Suppressor macrophage treated with lipopolysaccharide for 4 hours (primary cell): ENCODE results near the gene TM9SF4.
"Not testable (repeated sequence)": the region's sequence is repeated elsewhere in the genome, so short reads cannot be mapped to it uniquely, and the experiment has no call there.

Source experiments
- DNase-seq: peaks from one replicate; pipeline ENCODE4 v3.0.0-alpha.2; 2020

TM9SF4 gene

DNA sequence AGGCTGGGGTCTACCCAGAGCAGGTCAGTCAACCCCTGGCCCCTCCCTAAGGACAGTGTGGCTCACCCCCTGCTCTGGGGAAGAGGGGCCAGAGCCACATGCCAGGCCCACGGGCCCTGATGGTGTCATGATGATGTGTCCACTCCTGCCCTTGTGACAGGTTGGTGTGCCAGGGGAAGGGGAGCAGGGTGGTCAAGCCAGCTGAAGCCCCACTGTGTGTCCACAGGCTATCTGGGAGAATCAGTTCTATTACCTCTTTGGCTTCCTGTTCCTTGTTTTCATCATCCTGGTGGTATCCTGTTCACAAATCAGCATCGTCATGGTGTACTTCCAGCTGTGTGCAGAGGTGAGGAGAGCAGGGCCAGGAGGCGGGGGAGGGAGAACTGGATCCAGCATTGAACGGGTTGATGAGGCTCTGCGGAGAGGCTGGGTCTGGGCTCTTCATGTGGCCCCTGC, 50.3 kb downstream of the TM9SF4 start:
- no peak for DNase-seq

DNA sequence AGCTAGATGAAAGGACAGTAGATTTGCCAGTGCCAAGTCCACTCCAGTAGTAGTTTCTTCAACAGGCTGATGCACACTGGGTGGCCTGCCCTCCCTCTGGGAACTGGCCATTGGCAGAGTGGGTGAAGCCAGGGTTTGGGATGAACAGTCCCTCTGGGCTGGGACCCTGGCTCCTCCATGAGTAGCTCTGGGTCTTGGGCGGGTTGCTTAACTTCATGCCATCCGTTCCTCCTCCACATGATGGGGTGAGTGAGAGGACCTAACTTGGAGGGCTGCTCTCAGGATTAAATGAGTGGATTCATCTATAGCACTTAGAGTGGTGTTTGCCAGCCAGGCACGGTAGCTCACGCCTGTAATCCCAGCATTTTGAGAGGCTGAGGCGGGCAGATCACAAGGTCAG, 50.8 kb downstream of the TM9SF4 start:
- no peak for DNase-seq

DNA sequence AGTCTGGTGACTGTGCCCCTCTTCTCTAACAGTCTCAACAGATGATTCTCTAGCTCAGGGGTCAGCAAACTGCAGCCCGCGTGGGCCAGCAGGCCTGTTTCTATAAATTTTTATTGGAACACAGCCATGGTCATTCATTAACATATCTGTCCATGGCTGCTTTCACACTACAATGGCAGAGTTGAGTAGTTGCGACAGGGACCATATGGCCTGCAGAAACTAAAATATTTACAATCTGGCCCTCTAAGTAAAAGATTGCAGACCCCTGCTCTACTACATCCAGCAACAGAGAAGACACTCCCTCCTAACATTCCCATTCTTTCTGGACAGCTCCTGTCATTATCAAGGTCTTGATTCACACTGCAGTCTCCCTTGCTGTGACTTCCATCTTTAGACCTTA, 52.8 kb downstream of the TM9SF4 start:
- no peak for DNase-seq

DNA sequence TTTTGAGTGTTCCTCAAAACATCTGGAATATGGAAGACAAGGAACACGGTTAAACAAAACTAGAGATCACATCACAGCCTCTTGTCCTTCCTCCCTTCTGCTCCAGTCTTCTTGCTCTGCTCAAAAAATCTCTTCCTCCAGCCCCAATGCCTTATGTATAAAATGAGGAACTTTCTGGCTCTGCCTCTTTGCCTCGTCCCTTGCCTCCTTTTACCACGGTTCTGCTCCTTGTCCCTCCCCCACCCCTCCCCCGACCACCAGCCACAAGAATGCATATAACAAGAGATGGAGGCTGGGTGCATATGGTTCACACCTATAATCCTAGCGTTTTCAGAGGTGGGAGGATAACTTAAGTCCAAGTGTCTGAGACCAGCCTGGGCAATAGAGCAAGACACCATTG, 54.4 kb downstream of the TM9SF4 start:
- DNase-seq = no peak

DNA sequence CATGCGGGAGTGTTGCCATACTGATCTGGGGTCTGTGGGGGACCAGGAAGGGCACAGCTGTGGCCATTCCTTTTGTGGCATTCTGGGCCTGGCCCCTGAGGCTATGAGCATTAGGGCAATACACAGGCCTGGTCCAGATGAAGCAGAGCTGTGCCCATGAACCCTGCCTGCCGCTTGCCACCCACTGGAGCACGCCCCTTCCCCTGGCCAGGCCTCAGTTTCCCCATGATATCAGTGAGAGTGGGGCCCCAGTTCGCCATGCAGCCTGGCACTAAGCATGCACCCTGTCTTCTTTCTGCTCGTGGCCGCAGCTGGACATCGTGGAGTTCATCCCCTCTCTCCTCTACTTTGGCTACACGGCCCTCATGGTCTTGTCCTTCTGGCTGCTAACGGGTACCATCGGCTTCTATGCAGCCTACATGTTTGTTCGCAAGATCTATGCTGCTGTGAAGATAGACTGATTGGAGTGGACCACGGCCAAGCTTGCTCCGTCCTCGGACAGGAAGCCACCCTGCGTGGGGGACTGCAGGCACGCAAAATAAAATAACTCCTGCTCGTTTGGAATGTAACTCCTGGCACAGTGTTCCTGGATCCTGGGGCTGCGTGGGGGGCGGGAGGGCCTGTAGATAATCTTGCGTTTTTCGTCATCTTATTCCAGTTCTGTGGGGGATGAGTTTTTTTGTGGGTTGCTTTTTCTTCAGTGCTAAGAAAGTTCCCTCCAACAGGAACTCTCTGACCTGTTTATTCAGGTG, 55.6 kb downstream of the TM9SF4 start:
- DNase-seq = no peak

DNA sequence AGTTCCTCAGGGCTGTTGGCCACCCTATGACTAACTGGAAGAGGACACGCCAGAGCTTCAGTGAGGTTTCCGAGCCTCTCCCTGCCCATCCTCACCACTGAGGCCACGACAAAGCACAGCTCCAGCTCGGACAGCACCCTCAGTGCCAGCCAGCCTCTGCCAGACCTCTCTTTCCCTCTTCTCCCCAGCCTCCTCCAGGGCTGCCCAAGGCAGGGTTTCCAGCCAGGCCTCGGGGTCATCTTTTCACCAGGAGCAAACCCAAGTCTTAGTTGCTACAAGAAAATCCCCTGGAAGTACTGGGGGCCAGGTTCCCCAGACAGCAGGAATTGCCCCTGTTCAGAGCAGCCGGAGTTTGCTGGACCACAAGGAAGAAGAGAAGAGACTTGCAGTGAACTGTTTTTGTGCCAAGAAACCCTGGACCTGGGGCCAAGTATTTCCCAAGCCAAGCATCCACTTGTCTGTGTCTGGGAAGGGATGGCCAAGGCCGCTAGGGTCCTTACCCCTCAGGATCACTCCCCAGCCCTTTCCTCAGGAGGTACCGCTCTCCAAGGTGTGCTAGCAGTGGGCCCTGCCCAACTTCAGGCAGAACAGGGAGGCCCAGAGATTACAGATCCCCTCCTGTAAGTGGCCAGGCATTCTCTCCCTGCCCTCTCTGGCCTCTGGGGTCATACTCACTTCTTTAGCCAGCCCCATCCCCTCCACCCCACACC, 56.5 kb downstream of the TM9SF4 start:
- no peak for DNase-seq

DNA sequence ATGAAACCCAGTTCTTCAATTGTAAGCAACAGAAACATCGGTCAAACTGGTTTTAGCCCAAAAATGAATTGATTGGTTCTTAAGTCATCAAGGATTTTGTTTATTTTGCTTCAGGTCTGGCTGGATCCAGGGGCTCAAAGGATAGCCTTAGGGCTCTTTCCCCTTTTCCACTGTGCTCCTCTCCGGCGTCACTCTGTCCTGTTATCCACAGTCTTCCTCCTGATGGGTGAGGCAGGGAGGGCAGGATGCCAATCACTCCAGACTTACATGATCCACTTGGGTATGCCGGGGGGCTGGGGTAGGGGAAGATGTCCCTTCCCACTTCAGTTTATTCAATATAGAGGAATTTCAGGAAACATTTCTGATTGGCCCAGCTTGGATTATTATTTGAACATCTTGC, 58.0 kb downstream of the TM9SF4 start:
- DNase-seq = no peak

DNA sequence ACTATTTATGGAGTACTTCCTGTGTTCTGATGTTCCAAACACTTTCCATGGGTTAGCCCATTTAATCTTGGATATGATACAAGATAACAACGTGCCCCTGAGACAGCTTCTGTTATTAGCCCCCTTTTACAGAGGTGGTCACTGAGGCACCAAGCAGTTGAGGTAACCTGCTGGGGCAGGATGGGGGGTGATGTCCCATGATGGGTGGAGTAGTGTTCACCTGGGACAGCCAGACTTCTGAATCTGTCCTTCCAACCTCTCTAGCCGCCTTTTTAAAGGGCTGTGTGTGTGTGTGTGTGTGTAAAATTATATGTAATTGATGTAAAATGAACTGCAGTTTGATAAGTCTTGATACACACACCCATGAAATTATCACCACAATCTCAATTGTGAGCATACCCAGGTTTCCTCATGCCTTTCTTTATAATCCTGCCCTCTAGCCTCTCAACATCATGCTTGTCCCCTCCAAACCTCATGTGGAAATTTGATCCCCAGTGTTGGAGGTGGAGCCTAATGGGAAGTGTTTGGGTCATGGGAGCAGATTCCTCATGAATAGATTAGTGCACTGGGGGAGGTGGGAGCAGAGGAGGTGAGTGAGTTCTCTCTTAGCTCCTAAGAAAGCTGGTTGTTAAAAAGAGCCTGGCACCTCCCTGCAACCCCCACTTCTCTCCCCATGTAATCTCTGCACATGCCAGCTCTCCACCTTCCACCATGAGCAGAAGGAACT, 58.8 kb downstream of the TM9SF4 start:
- no peak for DNase-seq

DNA sequence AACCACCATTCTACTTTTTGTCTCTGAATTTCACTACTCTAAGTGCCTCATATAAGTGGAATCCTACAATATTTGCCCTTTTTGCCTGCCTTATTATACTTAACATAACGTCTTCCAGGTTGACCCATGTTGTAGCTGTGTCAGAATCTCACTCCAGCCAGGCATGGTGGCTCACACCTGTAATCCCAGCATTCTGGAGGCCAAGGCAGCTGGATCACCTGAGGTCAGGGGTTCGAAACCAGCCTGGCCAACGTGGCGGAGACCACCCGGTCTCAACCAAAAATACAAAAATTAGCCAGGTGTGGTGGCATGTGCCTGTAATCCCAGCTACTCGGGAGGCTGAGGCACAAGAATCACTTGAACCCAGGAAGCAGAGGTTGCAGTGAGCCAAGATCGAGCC, 68.2 kb downstream of the TM9SF4 start:
- DNase-seq = not testable (repeated sequence)

DNA sequence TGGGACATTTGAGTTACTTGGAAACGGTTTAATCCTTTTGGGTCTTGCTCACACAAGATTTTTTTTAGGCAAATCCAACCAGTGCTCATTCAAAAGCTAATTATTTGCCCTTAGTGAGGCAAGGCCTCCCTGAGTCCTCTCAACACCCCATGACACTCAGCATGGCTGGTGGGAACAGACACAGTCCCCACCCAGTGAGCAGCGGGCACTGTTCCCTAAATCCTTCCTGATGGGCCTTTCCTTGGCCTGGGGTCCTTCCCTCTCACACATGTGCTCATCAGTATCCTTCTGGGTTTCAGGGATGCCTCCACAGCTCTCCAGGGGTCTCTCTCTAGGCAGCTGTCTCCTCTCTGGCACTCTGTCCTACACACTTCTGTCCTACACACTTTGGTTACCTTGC, 70.0 kb downstream of the TM9SF4 start:
- DNase-seq = no peak

DNA sequence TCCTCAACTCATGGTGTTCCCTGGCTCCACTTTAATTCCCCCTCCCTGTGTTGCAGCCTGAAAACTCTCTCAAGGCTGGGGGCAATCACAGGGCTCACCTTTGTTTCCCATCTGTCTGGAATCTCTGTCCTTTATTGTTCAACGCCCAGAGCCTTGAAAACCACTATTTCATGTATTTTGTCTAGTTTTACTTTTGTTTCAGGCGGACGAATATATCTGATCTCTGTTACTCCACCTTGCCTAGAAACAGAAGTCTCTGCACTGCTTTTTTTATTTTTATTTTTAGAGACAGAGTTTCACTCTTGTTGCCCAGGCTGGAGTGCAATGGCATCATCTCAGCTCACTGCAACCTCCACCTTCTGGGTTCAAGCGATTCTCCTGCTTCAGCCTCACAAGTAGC, 70.4 kb downstream of the TM9SF4 start:
- DNase-seq = no peak

DNA sequence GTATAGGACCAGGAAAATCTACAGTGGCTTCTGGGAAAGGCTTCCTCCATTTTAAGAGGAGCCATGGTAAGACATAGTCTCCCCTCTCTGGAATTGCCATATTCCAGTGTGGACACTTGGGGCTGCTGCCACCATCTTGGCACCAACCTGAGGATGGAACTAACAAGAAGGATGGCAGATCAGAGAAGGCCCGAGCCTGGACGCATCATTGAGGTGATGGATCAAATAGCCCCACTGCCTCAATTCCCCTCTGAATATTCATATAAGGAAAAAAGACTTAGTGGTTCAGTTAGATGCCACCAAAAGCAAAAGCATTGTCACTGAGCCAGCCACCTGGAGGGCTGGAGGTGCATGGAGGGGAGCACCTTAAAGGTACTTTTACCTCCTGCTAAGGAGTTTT, 72.1 kb downstream of the TM9SF4 start:
- no peak for DNase-seq

DNA sequence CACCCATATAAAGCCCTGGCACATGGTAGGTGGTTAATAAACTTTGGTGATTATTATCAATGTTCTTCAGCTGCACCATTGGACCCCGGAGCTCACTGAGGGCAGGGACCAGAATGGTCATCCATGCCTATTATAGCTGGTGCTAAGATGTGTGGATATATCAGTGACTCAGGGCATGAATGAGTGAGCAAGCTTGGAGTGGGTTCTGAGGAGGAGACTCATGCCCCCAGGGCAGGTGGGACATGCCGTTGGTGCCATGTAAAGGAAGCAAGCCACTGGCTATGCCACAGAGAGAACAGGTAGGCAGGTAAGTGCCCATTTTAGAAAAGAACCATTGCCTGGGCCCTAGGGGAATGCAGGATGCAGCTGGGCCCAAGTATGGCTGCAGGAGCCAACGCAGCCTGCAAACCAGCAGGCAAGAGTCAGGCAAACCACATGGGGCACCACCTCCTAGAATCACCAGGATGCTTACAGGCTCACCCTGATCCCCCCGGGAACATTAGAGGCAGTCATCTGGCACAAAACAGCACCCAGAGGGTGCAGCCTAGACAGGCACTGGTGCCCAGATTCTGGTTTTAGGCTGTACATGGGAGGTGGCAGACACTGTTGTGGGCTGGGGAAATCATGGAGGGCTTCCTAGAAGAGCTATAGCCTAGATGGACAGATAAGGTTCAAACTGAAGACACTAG, 74.6 kb downstream of the TM9SF4 start:
- DNase-seq = no peak

DNA sequence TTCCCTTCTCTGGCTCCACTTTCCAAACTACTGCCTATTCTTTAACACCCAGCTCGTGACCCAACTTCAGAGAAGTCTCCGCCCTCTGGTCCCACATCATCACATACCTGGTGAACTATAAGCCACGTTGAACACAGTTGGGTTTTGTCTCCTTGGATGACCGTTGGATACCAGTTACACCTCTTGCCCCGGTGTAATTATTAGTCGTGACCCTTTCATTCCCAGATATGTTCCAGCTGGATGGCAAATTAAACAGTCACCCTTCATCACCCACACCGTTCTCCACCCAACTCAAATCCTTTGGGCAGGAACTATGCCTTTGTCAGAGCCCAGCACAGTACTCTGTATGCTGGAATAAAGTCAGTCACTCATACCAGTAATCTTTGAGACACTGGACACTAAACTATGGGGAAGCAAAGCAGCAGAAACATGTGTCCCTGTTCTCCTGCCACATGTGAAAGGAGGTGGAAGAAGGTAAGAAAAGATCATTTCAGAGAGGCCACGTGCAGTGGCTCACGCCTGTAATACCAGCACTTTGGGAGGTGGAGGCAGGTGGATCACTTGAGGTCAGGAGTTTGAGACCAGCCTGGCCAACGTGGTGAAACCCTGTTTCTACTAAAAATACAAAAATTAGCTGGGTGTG, 75.6 kb downstream of the TM9SF4 start:
- DNase-seq = no peak

DNA sequence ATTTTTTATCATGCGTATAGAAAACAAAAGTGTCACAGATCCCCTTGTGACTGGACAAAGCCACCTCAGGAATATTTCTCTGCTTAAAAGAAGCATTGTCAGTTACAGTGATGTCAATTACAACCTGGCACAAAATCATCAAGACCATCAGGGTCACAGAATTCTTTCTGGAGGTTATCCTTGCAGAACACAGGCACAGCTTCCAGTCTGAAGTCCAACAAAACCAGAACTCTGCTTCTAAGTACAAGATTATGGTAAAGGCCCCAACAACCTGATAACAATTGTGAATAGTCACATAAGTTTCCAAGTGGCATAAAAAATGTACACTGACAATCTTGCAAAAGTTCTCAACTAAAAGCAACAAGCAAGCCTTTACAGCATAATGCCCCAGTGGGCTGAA, 77.0 kb downstream of the TM9SF4 start:
- no peak for DNase-seq

DNA sequence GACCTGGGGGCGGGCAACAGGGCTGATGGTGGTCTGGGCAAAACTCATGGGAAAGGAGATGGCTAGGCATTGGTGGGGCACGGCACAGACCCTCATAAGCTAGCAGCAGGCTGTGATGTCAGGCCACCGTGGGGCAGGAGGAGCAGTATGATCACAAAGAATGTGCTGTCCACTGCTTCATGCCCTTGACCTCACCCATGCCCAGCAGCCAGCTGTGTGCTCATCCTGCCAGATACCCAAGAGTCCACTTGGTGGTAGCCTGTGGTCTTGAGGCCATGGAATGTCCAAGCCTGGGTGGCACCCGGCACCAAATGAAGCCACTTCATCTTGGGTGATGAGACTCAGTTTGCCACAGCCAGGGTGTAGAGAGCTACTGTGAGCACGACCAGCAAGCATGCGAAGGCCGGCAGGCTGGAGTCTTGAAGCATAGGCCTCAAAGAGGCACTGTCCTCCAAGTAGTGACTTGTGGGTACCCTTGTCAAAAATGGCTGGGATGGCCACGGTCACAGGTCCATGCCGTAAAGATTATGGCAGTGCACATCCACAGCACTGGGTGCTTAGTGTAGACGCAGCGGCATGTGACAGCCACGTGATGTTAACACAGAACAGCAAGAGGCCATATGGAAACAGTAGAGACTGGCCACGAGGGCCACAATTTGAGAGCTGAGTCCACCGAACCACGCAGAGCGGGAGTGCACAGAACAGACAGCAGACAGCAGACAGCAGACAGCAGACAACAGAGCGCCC, 79.0 kb downstream of the TM9SF4 start:
- no peak for DNase-seq

DNA sequence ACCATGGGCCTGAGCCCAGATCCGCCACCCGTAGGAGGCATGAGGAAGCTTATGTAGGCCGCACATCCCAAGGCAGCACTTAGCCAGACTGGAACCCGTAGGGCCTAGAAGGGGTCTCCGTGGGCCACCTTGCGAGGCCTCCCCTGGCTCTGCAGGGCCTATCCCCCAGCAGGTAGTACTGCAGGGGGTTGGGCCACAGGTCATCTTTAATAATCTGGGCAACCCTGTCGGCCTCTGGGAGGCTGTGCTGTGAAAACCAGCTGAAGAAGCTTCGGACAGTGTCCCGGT, 79.6 kb downstream of the TM9SF4 start:
- no peak for DNase-seq

DNA sequence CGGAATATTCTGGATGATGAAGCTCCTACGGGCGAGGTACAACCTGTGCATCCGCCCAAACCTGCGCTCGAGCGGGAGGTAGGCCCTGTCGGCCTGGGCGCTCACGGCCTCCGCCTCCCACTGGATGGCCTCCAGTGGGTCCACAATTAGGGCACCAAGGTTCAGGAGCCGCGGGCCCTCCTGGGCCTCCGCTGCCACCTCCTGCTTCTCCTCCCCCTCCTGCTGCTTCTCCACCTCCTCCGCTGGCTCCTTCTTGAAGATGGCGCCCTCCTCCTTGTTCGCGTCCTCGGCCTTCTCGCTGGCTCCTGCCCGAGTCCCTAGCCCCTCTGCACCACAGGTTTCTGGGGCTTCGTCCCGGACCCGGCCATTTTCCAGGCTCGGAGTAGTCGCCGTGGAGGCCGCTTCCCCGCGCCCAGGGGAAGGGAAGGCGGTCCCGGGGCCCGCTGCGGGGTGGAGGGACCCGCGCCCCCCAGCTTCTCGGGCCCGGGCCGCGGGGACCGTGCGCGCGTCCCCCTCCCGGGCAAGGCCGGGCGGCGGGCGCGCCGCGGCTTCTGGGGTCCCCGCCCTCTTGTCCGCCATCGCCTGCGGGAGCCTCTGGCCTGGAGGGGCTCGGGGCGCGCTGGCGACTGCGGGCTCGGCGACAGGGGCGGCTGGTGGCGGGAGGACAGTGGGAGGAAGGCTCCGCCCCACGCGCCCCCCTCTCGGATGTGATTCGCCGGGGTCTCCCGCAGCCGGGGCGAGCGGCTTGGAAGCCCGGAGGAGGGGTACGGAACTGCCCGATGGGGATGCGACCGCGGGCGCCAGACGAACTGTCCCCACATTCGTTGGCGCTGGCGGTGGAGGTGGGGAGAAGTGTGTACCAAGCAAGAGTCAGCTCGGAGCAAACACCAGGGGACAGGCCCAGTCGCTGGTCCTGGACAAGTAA, 80.4 kb downstream of the TM9SF4 start:
- peak; percentile 42 for DNase-seq

DNA sequence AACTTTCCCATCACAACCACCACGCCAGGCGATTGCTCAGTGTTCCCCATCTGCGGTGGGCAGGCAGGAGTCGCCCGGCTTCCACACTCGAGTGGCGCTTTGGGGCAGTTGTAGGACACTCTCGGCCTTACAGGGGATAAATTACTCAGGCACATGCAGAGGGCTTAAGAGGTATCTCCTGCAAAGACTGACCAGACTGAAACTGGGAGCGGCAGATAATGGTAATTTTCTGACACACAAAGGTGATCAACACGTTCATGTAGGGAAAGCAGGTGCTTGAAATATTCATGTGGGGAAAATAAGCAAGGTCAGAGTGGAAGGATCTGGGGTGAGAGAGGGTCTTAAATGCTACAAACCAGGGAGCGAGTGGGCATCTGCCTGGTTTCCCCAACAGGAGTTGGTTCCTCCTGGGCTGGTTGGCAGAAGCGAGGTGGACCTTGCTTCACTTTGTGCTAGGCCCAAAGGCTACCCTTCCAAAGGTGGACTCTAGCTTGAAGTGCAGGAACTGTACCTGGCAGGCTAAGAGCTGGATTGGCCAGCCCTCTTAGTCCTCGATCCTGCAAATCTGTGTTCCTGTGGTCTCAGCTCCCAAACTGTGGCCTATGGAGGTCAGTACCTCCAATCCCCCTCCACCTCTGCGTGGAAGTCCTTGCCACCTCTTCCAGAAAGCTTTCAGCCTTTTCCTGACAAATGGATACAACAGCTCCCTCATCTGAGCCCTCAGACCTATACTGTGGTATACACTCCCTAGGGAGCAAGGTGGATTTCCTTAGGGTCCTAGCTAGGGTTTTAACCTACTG, 81.3 kb downstream of the TM9SF4 start:
- DNase-seq = no peak

DNA sequence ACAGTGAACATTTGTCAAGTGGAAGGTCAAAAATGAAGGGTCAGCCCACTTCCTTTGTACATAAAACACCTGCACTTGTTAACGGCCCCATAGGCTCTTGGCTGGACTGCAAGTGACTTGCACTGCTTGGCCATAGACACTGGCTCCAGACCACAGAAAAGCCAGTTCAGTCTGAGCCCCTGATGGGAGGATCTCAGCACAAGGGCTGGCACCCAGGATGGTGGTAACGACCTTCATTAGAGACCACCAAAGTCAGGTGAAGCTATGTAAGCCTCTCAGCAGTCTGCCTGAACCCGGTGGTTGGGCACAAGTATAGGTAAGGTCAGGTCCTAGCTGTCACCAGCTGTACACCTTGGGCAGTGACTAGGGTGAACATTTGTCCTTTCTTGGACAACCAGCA, 81.9 kb downstream of the TM9SF4 start:
- no peak for DNase-seq
